Astrocyte of the spinal cord (primary cell): ENCODE results near the gene KCNJ1.

Experiments
- DNase-seq: peaks from one replicate; pipeline ENCODE4 v3.0.0; 2011; ENCODE audit warnings: low read depth, low spot score
- H3K4me3 ChIP-seq: 2 replicates; pipeline ENCODE4 v1.5.1; 2011; ENCODE audit warnings: low read depth, mild to moderate bottlenecking, low read length, moderate library complexity
- in situ Hi-C: cut with HindIII; loops from 2 replicates; pipeline ENCODE4 v1.10.0; 2017; ENCODE audit warnings: low sequenced_read_pairs
- TF ChIP-seq, protein P1 (sequence below): IDR thresholded peaks from 2 replicates; pipeline ENCODE4 v1.5.1; 2012; ENCODE audit warnings: low read depth, mild to moderate bottlenecking, low read length, inconsistent platforms

Gene KCNJ1

DNA sequence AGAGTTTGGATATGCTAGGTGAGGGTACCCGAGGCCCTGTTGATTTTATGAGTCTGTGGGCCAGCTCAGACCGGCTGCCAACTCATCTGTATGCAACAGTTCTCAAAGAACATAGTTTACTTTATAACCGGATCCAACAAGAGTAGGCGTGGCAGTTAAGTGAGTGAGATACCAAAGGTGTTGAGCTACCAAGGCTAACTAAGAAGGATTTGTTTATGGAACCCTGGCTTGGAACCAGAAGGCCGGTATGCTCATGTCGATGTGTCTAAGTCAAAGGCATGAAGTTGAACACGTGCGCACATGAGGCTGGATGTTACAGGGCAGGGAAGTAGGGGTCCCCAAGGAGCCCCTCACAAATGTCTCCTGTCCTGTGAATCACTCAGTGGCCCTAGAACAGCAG is at the start of gene KCNJ1:
Gene KCNJ1 (minus strand): TSS at position 20 of the 400 bp plus-strand sequence. CDS start 27,053 bp downstream, outside the sequence.
- H3K4me3 ChIP-seq: no peak within 1 kb of the TSS
- DNase-seq: no peak
- in situ Hi-C loops: no loop called here
- TF ChIP-seq, protein P1, sequence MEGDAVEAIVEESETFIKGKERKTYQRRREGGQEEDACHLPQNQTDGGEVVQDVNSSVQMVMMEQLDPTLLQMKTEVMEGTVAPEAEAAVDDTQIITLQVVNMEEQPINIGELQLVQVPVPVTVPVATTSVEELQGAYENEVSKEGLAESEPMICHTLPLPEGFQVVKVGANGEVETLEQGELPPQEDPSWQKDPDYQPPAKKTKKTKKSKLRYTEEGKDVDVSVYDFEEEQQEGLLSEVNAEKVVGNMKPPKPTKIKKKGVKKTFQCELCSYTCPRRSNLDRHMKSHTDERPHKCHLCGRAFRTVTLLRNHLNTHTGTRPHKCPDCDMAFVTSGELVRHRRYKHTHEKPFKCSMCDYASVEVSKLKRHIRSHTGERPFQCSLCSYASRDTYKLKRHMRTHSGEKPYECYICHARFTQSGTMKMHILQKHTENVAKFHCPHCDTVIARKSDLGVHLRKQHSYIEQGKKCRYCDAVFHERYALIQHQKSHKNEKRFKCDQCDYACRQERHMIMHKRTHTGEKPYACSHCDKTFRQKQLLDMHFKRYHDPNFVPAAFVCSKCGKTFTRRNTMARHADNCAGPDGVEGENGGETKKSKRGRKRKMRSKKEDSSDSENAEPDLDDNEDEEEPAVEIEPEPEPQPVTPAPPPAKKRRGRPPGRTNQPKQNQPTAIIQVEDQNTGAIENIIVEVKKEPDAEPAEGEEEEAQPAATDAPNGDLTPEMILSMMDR: no peak

DNA sequence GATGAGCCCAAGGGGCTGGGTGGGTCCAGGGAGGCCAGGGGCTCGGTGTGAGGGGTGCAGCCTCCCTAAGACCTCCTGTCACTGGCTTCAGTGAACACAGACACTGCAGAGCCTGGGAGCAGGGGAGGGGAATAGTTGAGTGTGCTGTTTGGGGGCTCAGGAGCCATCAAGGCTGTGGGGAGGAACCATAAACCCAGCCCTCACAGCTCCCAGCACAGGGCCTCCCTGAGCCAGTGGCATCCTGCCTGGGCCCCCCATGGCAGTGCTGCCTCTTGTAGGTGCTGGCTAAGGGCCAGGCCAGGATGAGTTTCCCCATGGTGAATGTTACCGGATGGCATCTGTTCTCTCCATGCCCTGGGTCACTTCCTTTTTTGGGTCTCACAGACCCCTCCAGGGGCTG is 49.6 kb upstream of the KCNJ1 start:
- TF ChIP-seq, protein P1: no peak
- in situ Hi-C loops: no loop called here
- DNase-seq: no peak
- H3K4me3 ChIP-seq: no peak overlapping the region

DNA sequence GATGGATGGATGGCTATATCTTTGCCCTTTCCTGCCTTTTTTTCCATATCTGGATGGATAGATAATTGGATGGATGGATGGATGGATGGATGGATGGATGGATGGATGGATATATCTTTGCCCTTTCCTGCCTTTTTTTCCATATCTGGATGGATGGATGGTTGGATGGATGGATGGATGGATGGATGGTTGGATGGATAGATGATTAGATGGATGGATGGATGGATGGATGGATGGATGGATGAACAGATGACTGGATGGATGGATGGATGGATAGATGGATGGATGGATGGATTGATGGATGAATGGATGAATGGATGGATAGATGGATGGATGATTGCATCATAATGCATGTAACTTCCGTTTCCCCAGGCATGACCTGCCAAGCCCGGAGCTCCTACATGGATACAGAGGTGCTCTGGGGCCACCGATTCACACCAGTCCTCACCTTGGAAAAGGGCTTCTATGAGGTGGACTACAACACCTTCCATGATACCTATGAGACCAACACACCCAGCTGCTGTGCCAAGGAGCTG is 49.0 kb upstream of the KCNJ1 start:
- TF ChIP-seq, protein P1: no peak
- in situ Hi-C loops: no loop called here
- DNase-seq: no peak
- no peak overlapping the region for H3K4me3 ChIP-seq

DNA sequence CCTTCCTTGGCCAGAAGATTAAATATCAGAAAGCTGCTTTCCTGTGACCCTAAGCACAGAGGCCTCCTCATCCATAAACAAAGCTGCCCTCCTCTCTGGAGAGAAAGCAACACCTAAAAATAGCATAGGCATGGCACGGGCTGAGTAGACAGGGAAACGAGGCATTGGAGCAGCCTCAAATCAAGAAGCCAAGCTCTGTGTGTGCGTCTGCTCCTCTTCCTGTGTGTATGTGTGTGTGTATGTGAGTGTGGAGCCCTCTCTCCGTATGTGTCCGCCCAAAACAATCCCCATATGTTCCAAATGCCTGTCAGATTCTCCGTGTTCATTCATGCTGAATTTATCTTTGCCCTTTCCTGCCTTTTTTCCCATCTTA is 48.0 kb upstream of the KCNJ1 start:
- in situ Hi-C loops: no loop called here
- no peak for DNase-seq
- H3K4me3 ChIP-seq: no peak overlapping the region
- TF ChIP-seq, protein P1: no peak

DNA sequence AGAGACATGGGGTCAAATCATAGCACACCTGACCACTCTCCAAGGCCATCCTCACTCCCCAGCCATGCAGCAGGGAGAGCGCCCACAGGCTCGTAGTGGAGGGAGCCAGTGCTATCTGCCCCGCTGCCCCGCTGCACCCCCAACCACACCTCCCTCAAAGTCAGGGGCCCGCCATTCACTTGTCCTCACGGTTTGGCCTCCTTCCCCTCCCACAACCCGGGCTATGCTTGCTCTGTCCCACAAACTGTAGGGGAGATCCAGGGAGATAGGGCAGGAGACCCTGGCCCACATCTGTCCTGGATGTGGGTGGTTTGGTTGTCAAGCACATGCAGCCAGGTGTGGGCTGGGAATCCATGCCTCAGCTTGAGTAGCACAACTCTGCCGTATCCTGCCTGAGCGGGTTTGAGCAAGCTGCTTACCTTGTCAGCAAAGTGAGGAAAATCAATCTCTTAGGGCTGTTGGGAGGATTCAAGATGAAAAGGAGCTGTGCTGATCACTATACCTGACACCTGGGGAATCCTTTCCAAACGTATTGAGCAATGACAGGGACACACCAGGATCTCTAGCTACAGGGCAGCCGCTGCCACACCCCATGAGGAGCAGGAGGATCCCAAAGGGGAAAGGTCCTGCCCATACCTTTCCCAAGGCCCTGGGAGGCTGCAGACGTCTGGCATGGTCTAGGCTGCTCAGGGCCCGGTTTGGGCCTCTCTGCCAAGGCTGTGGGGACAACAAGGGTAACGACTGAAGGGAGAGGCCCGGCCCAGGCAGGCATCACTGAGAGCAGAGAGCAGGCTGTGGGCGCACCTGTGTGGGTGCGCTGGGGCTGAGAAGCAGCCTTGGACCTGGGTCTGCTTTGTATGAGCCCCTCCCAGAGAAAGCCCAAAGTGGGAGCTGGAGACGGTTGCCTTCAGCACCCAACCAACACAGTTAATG is 47.4 kb upstream of the KCNJ1 start:
- in situ Hi-C loops: no loop called here
- H3K4me3 ChIP-seq: no peak overlapping the region
- TF ChIP-seq, protein P1: no peak
- DNase-seq: no peak

DNA sequence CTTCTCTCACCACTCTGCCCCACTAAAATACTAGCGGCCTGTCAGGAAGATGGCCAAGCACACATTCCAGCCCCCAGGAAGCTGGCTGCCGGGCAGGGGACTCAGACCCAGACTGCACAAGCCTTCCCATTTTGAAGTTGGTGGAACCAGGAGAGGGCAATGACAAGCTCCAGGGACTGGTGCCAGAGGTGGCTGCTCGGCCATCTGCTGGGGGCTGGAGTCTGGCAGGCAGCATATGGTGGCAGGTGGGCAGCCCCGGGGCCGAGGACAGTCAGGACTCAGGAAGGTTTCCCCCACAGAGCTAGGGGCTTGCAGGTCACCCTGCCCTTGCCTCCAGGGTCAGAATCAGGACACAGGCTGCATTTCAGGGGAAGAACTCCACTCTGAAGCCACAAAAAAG is 46.7 kb upstream of the KCNJ1 start:
- H3K4me3 ChIP-seq: no peak overlapping the region
- in situ Hi-C loops: no loop called here
- TF ChIP-seq, protein P1: no peak
- no peak for DNase-seq
